ENCODE results near the gene ST3GAL5.

The ST3GAL5 gene

GRCh38 chr2:85794491-85795121 lies 94.2 kb downstream of the ST3GAL5 start:
- Mint-ChIP-seq H3K9me3 (ENCODE audit: low read depth) (no peaks in the 10 kb centered on the region), H3K27ac (no peak overlapping the region), H3K4me1 (ENCODE audit: low read depth) (no peaks in the 10 kb centered on the region), H3K27me3 (peaks cover 11% of the 10 kb centered on the region), H3K4me3 (no peak overlapping the region), H3K36me3 (no peaks in the 10 kb centered on the region)

- H3K4me1 Mint-ChIP-seq (ENCODE audit: low read depth) = no peaks in the 10 kb centered on the region
- no peak overlapping the region for H3K27ac Mint-ChIP-seq
- no peaks in the 10 kb centered on the region for H3K36me3 Mint-ChIP-seq
- no peaks in the 10 kb centered on the region for H3K9me3 Mint-ChIP-seq (ENCODE audit: low read depth)
- H3K27me3 Mint-ChIP-seq = peaks cover 12% of the 10 kb centered on the region
- no peak overlapping the region for H3K4me3 Mint-ChIP-seq
Observed at GRCh38 chr2:85794038-85794441, 94.8 kb downstream of the ST3GAL5 start.

- no peak overlapping the region for H3K27ac Mint-ChIP-seq
- H3K36me3 Mint-ChIP-seq = no peaks in the 10 kb centered on the region
- no peak overlapping the region for H3K4me3 Mint-ChIP-seq
- no peaks in the 10 kb centered on the region for H3K4me1 Mint-ChIP-seq (ENCODE audit: low read depth)
- peaks cover 11% of the 10 kb centered on the region for H3K27me3 Mint-ChIP-seq
- no peaks in the 10 kb centered on the region for H3K9me3 Mint-ChIP-seq (ENCODE audit: low read depth)
Observed at GRCh38 chr2:85793584-85793983, 95.2 kb downstream of the ST3GAL5 start.

GRCh38 chr2:85792783-85793441 lies 95.9 kb downstream of the ST3GAL5 start:
- Mint-ChIP-seq H3K36me3 (no peaks in the 10 kb centered on the region), H3K27ac (no peak overlapping the region), H3K4me3 (no peak overlapping the region), H3K27me3 (peaks cover 9% of the 10 kb centered on the region), H3K4me1 (ENCODE audit: low read depth) (no peaks in the 10 kb centered on the region), H3K9me3 (ENCODE audit: low read depth) (no peaks in the 10 kb centered on the region)

GRCh38 chr2:85791704-85792565 lies 96.9 kb downstream of the ST3GAL5 start:
- no peaks in the 10 kb centered on the region for H3K36me3 Mint-ChIP-seq
- H3K4me3 Mint-ChIP-seq = no peak overlapping the region
- H3K4me1 Mint-ChIP-seq (ENCODE audit: low read depth) = no peaks in the 10 kb centered on the region
- H3K27me3 Mint-ChIP-seq = peaks cover 3% of the 10 kb centered on the region
- no peaks in the 10 kb centered on the region for H3K9me3 Mint-ChIP-seq (ENCODE audit: low read depth)
- H3K27ac Mint-ChIP-seq = no peak overlapping the region

GRCh38 chr2:85790499-85791188 lies 98.1 kb downstream of the ST3GAL5 start:
- Mint-ChIP-seq H3K36me3 (no peaks in the 10 kb centered on the region), H3K4me1 (ENCODE audit: low read depth) (no peaks in the 10 kb centered on the region), H3K27me3 (peaks cover 3% of the 10 kb centered on the region), H3K27ac (no peak overlapping the region), H3K4me3 (no peak overlapping the region), H3K9me3 (ENCODE audit: low read depth) (no peaks in the 10 kb centered on the region)

- Mint-ChIP-seq H3K9me3 (ENCODE audit: low read depth) (no peaks in the 10 kb centered on the region), H3K4me3 (no peak overlapping the region), H3K27me3 (peaks cover 3% of the 10 kb centered on the region), H3K36me3 (no peaks in the 10 kb centered on the region), H3K27ac (no peak overlapping the region), H3K4me1 (ENCODE audit: low read depth) (no peaks in the 10 kb centered on the region)
Observed at GRCh38 chr2:85790032-85790431, 98.8 kb downstream of the ST3GAL5 start.

GRCh38 chr2:85789271-85789670 lies 99.5 kb downstream of the ST3GAL5 start:
- Mint-ChIP-seq H3K27me3 (peaks cover 3% of the 10 kb centered on the region), H3K4me3 (no peak overlapping the region), H3K9me3 (ENCODE audit: low read depth) (no peaks in the 10 kb centered on the region), H3K36me3 (no peaks in the 10 kb centered on the region), H3K4me1 (ENCODE audit: low read depth) (no peaks in the 10 kb centered on the region), H3K27ac (no peak overlapping the region)

- no peak overlapping the region for H3K4me3 Mint-ChIP-seq
- no peaks in the 10 kb centered on the region for H3K4me1 Mint-ChIP-seq (ENCODE audit: low read depth)
Observed at GRCh38 chr2:85788603-85789002, 100.2 kb downstream of the ST3GAL5 start.

GRCh38 chr2:85787981-85788340 lies 100.8 kb downstream of the ST3GAL5 start:
- no peaks in the 10 kb centered on the region for H3K4me1 Mint-ChIP-seq (ENCODE audit: low read depth)
- no peak overlapping the region for H3K27ac Mint-ChIP-seq
- H3K27me3 Mint-ChIP-seq = peaks cover 3% of the 10 kb centered on the region
- no peaks in the 10 kb centered on the region for H3K9me3 Mint-ChIP-seq (ENCODE audit: low read depth)
- no peaks in the 10 kb centered on the region for H3K36me3 Mint-ChIP-seq
- no peak overlapping the region for H3K4me3 Mint-ChIP-seq

More at GRCh38 chr2:85788603-85789002, 100.2 kb downstream of the ST3GAL5 start:
- Mint-ChIP-seq H3K36me3 (no peaks in the 10 kb centered on the region), H3K9me3 (ENCODE audit: low read depth) (no peaks in the 10 kb centered on the region), H3K27ac (no peak overlapping the region), H3K27me3 (peaks cover 3% of the 10 kb centered on the region)

- Mint-ChIP-seq H3K27ac (no peak overlapping the region), H3K27me3 (peaks cover 3% of the 10 kb centered on the region), H3K4me1 (ENCODE audit: low read depth) (no peaks in the 10 kb centered on the region), H3K4me3 (no peak overlapping the region), H3K9me3 (ENCODE audit: low read depth) (no peaks in the 10 kb centered on the region), H3K36me3 (no peaks in the 10 kb centered on the region)
Observed at GRCh38 chr2:85787282-85787980, 101.4 kb downstream of the ST3GAL5 start.
